GM18858 (cell line): ENCODE data around the gene IGF2BP1.
"Not testable (repeated sequence)": the region's sequence is repeated elsewhere in the genome, so short reads cannot be mapped to it uniquely, and the experiment has no call there.

Source experiments
- ATAC-seq: cut with Tn5 transposase; IDR thresholded peaks from one replicate; pipeline ENCODE4 v1.9.1; 2021; ENCODE audit not compliant: unreplicated experiment

The IGF2BP1 gene

DNA sequence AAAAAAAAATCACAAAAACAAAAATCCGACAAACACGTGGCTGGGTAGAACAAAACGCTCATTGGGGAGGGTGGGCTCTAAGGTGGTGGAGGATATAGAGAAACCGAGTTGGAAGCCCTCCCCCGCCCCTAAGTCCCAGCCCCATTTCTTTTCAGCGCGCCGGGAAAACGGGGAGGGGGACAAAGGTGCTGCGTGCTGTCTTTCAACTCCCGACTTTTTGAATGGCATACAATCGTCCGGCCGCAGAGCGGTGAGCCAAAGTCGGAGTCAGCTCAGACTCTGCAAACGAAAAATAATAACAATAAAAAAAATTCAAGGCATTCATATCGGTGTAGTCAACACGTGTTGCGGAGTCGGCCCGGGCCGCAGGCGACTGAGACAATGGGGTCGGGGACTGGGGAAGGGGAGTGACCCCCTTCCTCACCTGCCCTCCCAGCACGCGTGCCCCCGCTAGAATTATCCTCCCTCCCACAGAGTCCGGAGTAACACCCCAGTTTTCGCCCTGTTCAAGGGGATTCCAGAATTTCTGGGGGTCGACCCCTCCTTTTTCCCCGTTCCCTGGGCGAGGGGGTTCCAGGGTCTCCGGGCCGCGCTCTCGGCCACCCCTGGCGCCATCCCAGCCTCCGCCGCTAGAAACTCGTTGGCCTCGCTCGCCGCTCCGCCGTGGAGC, 1.7 kb upstream of the IGF2BP1 start:
- no peak for ATAC-seq

DNA sequence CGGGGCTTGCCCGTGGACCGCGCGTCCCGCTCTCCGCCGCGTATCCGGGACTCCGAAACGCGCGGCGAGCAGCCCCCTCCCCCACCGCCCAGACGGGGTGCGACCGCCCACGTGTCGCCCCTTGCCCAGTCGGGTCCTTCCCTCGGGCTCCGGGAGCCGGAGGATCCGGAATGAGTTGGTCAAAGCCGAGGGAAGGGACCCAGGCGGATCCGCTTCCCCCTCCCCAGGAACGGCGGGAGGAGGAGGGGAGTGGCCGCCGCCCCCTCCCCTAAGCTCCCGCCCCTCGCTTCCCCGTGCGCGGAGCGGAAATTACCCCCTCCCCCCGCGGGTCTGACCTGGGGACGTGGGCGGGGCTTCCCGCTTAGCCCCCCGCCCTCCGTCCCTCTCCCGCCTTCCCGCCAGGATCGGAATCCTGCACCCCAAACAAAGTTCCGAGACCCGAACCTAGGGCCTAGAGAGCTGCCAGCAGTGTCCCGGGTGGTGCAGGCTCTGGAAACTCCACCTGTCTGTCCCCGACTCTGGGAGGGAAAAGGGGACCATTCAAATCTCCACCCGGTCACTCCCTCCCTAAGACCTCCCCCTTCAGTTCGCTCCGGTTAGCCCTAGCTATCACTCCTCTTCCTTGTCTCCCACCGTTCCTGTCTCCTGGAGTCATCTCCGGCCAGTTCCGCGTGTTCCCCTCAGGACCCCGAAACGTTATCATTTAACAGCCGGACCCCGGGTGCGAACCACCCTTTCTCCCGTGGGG, 1.0 kb upstream of the IGF2BP1 start:
- no peak for ATAC-seq

DNA sequence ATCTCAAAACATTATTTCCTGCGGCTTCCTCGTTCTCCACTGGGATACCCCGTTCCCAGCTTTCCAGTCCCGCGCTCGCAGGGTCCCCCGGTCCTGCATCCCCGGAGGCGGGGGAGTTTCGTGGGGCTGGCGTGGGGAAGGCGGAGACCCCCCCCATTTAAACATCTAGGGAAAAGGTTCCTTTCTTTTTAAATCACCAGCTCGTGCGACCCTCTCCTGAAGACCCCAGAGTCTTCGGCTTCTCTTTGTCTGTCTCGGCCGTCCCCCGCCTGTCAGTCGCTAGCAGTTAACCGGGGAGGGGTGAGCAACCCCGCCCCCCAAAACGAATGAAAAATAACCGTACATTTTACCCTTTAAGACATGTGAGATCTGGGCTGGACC, 473 bp upstream of the IGF2BP1 start:
- ATAC-seq: no peak

DNA sequence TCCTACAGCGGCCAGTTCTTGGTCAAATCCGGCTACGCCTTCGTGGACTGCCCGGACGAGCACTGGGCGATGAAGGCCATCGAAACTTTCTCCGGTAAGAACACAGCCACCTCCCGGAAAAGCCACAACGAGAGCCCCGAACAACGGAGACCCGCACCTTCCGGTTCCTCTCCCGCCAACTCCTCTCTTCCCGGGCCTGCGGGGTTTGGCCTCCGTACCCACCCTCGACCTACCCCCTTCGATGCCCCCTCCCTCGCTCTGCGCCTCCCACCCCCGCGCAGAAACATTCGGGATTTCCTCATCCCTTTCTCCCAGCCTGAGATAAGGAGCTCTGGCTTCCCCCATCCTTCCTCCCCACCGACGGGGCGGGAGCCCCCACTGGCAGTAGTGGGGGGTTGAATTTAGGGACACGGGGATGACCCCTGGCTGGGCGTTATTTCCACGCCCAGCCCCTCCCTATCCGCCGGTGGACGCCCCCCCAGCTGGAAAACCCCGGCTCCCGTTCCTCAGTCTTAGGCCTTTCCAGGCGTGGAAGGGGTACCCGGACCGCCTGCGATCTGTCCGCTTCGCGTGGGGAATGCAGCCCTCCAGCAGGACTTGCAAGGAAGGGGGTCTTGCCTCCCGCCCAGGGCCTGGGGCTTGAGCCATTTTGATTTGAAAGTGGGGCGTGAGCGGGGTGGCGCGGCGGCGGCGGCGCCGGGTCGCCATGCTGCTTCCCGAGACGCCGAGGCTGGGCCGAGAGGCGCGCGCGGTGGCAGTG, 822 bp downstream of the IGF2BP1 start:
- ATAC-seq: no peak

DNA sequence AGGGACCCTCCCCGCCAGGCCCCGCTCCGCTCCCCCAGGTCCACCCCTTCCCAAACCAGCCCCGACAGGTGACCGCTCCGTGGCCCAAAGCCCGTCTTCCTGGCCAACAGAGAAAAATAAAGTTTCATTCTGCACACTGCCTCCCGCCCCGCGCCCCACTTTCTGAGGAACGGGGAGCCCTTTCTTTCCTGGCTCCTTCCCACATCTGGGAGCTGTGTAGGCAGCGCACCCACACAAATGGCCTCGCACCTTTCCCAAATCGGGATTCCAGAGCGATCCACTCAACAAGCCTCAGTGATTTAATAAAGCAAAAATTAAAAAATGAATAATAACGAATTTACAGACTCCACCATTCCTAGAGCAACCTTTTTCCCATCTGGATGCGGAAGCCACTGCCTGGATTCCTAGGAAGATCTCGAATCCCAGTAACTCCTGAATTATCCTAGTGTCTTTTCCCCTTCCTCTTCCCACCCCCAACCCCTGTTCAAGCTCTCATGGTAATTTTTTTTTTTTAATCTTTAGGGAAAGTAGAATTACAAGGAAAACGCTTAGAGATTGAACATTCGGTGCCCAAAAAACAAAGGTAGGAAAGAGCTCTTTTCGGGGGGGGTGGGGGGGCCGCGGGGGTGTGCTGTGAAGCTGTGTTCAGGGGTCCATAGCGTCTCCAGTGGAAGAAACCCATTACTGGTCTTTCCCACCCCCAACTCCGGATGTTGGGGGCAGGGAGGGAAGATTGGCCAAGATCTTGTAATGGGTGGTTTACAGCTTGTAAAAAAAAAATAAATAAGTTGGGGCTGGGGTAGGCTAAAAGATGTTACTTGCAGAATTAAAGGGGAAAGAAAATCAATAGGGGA, 1.6 kb downstream of the IGF2BP1 start:
- no peak for ATAC-seq

DNA sequence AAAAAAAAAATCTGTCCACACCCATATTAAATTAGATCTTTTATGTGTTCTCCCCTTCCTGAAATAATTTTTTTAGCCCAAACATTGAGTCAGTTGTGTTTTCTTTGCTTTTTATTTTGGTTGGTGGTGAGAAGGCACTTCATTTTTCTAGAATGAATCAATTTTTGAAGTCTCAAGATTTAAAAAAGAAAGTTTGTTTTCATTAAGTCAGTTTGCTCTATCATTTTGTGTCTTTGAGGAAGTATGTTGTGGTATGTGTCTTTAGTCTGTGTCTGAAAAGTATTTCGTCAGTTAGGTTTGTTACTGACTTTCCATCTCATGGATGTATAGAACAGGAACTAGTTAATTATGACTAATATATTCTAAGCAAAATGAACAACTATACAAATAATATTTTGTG, 3.8 kb downstream of the IGF2BP1 start:
- ATAC-seq: no peak

DNA sequence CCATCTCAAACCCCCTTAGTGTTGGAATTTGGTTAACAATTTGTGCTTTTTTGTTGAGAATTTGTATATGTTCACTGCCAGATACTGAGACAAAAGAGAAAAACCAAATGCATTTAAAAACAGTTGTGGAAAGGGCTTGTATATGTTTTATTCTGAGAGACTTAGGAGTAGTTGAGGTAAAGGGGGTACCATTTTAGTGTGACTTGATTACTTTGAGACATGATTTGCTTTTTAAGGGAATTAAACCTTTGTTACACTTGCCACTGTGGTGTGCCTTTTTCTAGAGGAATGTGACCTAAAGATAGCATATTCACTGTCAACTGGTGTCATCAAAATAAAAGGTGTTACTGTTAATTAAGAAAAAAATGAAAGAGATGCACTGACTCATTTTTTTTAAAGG, 4.5 kb downstream of the IGF2BP1 start:
- no peak for ATAC-seq

DNA sequence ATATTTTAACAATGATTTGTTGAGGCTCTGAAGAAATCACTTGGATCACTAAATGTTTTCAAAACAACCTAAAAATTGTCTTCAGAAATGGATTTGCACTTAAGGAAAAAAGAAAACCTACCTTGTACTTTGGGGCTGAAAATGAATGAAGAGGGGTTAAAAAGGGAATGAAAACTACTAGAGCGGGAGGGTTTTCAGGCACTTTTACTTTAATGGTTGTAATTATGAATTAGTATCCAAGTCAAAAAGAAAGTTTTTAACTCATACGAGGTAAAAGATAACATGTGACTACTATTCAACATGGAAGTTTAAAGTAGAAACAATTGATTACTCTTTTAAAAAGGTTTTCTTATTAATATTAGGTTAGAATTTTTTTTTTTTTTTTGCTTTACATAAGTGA, 5.1 kb downstream of the IGF2BP1 start:
- no peak for ATAC-seq

DNA sequence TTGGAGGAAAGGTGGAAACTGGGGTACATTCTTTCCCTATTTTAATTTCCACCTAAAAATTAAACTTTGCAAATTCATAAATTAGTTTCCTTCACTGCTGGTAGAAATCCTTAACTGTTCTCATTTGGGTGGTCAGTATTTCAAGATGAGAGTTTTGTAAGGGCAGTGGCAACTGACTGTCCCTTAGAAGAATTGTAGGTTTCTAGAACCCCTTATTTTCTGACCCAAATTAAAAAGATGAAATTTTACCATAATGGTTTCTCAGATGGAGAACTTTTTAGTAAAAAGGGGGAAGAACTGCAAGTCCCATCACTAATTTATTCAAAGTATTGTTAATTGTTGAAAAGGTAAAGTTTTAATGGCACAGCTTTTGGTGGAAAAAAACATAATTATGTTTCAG, 5.6 kb downstream of the IGF2BP1 start:
- no peak for ATAC-seq

DNA sequence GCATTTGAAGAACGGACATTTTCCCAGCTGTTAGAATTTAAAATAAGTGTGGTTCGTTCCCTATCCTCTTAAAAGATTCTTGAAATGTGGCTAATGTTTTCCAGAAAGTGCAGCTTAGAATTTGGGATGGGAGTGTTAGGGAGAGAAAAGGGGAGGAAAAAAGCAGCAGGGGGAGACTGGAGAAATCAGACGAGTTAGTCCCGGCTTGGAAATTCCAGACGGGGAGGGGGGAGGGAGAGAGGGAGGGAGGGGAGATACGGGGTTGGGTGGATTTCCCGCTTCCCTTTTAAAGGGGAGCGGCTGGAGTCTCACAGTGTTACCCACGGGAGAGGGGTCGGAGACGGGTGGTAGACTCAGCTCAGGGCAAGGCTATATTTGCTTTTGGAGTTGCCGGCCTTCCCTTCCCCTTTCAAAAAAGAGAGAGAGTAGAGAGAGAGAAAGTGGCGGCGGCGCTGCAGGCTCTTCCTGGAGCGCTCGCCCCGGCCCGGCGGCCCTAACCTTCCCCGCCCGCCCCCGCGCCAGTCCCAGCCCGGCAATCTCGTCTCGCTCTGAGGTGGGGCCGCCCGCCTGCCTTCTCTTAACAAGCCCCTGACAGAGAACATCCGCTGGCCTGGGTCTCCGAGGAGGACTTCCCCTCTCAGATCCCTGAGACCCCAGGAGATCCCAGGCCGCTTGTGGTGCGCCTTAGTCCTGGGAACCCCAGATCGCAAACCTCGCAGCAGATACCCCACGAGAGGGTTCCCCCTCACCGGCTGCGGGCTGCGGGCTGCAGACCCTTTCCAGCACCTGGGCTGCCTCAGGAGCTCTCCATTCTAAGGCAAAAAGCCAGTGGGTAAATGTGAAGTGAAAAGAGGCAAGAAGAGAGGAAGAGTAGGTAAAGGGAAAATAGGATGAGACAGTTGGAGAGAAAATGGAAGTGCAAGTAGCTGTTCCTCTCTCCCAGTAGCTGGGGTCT, 6.6 kb downstream of the IGF2BP1 start:
- no peak for ATAC-seq

DNA sequence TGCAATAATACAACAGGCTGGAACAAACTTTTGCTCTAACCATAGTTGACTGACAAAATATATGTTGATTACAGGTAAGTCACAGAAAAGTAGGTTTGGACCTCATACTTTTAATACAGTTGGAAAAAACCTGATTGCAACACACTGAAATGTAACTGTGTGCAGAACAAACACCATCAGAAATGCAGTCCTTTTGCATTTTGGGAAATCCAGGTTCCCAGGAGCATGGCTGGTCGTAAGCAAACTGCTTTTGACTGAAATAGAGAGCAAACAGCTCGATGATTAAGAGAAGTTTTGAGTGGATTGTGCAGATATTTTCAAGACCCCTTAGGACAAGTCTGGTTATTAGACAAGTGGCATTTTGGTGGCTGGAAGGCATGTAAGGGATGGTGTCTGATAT, 8.0 kb downstream of the IGF2BP1 start:
- ATAC-seq: no peak

DNA sequence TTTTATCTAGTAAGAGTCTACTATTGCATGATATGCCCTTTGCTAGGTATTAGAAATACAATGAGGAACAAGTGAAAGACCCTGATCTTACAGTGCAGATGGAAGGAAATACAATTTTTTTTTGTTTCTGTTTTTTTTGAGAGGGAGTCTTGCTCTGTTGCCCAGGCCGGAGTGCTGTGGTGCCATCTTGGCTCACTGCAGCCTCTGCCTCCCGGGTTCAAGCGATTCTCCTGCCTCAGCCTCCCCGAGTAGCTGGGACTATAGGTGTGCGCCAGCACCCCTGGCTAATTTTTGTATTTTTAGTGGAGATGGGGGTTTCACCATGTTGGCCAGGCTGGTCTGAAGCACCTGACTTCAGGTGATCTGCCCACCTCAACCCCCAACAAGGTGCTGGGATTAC, 11.7 kb downstream of the IGF2BP1 start:
- not testable (repeated sequence) for ATAC-seq

DNA sequence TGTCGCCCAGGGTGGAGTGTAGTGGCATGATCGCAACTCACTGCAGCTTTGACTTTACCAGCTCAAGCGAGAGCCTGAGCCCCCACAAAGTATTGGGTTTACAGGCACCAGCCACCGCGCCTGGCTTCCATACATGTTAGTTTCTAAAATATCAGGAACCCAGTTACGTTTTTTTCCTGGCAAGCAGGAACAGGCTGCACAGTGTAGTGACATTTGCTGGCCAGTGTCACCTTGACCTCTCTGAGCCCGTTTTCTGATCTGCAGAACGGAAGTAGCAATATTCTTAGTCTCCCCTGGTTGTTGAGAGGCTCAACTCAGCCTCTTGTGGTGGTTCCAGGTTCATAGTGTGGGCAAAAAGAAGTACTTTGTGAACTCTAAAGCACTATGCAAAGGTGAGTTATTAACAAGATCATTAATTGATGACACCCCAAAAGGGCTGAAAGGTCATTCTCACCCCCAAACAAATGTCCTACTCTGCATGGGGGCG, 15.6 kb downstream of the IGF2BP1 start:
- no peak for ATAC-seq

DNA sequence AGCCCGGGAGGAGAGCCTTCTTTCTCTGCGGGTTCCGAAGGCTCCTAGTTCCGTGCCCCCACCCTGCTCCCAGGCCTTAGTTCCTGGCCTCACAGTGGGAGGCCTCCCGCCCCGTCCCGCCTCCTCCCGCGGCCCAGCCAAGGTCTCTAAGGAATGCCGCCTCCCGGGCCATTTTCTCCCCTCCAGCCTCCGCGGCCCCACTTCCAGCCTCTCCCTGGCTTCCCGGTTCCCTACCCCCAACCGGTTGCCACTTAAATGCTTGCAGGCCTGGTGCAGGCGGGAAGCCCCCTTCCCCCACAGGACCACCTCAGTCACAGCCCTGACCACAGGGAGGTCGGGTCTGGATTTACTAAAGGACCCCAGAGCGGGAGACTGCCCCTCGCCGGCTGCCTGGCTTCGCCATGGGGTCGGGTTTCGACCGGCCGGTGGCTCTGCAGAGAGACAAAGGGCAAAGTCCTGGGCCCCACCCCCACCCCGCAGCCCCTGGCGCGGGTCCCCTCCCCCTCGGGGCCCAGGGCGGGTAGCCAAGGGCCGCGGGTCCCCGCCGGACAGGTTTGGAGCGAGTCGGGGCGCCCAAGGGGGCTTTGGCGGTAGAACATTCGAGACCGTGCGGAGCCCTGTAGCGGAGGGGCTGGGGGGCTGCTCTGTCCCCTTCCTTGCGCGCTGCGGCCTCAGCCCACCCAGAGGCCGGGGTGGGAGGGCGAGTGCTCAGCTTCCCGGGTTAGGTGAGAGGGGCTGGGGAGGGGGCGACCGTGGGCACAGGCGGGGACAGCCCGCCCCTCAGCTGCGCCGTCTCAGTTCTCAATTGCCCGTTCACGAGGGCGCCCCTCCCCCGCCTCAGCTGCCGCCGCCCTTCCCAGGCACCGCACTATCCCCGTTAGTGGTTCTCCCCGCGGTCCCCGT, 16.4 kb downstream of the IGF2BP1 start:
- no peak for ATAC-seq

DNA sequence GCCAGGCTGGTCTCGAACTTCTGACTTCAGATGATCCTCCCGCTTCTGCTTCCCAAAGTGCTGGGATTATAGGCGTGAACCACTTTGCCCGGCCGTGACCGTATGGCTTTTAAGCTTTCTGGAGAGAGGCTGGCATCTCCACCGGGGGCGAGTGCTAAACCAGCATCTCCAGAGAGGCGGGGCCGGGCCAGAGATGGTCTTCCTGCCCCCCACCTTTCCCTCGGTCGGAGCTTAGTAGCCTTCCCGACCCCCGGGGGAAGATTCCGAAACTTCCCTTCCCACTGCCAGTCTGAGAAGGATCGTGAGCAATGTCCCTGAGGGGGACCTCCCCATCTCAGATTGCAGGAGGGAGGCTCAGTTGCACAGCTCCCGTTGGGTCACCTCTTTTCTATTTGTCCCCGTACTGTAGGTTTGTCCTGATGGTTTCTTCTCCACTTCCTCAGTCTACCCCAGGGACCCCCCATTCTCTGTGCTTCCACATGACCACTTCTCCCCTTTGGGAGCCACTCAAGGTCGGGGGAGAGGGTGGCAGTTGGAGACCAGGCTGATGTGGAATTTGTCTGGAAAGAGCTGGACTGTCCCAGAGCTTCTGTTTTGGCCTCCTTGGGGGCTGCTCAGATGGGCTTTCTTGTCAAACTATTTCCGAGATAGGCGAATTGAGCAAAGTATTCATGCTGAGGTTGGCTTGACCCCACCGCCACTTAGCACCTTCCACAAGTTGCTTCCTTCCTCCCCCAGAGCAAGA, 18.2 kb downstream of the IGF2BP1 start:
- ATAC-seq: no peak

DNA sequence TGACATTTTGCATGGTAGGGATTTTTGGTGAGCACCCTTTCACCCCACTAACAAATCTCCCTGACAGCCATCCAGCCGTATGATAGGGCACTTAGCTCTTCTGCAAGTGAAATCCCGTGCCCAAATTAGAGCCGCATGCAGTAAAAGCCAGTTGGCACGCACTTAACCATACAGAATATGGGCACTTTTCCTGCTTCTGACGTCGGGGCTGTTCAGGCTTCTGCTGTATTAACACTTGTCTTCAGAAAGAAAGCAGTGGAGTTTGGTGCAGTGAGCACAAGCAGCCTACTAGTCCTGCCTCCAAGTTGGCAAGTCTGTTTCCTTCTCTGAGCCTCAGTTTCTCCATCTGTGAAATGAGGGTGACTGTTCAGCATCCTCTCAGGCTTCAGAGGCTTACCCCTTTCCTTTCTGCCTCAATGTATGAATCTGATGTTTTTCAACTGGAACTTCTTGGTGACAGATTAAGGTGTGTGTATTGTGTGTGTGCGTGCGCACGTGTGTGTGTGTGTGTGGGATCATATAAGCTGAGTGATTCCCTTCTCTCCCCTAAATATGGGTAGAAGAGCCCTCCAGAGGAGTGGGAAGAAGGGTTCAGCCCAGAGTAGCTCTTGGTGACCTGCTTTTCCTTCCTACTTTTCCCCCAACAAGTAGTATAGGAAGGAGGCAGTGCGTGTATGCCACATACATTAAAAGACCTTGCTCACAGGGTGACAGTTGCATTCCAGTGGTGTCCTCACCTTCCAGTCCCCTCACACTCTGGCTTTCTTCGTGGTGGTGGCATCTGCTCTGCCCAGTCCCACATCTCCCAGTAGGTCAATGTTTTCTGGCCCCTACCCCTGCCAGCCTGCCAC, 19.0 kb downstream of the IGF2BP1 start:
- no peak for ATAC-seq

DNA sequence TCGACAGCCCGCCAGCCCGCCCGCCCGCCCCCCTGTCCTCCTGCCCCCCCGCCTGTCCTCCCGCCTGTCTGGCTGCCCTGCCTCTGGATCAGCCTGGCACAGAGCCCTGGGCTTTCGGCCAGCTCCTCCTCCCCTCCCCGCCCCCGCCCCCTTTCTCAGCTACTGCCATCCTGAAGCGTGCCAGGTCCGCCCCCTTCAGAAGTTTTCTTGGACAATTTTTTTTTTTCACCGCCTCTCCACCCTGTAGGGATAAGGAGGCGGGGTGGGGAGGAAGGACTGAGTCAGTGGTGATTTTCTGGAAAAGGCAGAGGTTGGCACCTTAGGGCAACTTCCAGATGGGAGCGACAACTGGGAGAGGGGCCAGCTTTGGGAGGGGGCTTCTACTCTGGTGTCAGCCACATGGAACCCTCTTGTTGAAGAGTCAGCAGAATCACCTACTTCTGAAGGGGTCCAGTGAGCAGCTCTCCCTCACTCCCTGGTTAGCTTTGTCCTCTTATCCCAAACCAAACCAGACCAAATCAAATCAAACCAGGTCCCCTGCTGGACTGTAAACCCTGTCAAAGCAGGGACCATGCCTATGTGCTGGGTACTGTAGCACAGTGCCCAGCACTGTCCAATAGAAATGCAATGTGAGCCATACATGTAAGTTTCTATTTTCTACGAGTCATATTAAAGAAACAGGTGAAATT, 19.7 kb downstream of the IGF2BP1 start:
- no peak for ATAC-seq
